HG02798 (cell line): ENCODE results near the gene CCDC61.
A peak's percentile ranks its signal among the peaks of the same experiment; 100 is the strongest.

Experiments
- ATAC-seq: cut with Tn5 transposase; IDR thresholded peaks from one replicate; pipeline ENCODE4 v1.9.1; 2021; ENCODE audit warnings: mild to moderate bottlenecking; ENCODE audit not compliant: unreplicated experiment, poor library complexity

CCDC61 gene, protein sequence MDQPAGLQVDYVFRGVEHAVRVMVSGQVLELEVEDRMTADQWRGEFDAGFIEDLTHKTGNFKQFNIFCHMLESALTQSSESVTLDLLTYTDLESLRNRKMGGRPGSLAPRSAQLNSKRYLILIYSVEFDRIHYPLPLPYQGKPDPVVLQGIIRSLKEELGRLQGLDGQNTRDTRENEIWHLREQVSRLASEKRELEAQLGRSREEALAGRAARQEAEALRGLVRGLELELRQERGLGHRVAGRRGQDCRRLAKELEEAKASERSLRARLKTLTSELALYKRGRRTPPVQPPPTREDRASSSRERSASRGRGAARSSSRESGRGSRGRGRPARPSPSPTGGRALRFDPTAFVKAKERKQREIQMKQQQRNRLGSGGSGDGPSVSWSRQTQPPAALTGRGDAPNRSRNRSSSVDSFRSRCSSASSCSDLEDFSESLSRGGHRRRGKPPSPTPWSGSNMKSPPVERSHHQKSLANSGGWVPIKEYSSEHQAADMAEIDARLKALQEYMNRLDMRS

GRCh38 chr19:45994998-45995714 is at the start of gene CCDC61:
Gene CCDC61, plus strand, starts transcription at chr19:45995467. Its CDS starts 7,552 bp downstream, at chr19:46003019.
- ATAC-seq, result peak; percentile 94

DNA sequence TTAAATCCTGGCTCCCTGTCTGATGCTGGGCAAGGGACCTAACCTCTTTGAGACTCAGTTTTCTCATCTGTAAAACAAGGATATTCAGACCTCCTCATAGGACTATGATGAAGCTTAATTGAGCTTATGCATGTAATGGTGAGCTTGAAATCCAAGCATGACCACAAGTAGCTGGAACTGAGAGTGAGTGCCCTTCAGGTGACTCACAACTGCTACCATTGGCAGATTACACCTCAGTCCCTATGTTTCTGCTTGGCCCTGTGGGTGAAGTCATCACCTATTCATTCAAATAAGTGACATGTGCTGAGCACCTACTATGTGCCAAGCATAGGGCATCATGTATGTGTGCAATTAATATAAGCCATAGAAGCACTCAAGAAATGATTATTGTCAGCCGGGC is 47.3 kb upstream of the CCDC61 start:
- ATAC-seq, result no peak

GRCh38 chr19:45952341-45952685 is 43.0 kb upstream of the CCDC61 start:
- ATAC-seq, result no peak

- ATAC-seq, result no peak
Measured at GRCh38 chr19:45952686-45953505, 42.4 kb upstream of the CCDC61 start.

GRCh38 chr19:45953676-45954075 is 41.6 kb upstream of the CCDC61 start:
- ATAC-seq, result no peak

- no peak for ATAC-seq
Measured at GRCh38 chr19:45954156-45954555, 41.1 kb upstream of the CCDC61 start.

- no peak for ATAC-seq
Measured at GRCh38 chr19:45955905-45956608, 39.2 kb upstream of the CCDC61 start.

- no peak for ATAC-seq
Measured at GRCh38 chr19:45958320-45958719, 36.9 kb upstream of the CCDC61 start.

DNA sequence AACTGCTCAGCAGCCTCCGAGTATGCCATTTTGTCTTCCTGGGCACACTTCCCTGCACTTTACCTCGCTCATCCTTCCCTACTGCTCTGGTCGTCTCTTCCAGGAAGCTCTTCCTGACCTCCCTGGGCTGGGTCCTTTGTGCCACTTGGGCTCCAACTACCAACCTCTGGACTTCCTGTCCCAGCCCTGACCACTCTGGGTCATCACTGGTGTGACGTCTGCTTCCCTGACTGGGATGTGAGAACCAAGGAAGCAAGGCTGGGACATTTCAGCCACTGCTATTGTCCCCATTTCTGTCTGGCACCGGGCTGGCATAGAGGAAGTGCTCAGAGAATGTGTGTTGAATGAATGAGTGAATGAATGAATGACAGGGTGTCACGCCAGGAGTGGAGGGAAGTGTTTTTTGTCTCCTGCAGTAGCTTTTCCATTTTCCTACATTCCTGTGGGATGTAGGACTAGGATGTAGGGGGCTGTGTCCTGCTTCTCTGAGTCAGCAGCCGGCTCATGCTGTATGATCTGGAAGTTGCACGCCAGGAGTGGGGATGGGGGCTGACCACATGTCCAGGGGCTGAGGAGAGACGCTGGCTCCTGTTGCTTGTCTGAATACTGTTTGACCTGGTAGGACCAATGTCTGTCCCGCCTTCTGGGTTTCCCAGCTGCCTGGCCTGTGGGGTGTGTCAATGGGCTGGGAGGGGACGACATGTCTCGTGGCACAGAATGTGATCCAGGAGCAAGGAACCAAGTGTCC is 36.3 kb upstream of the CCDC61 start:
- no peak for ATAC-seq

DNA sequence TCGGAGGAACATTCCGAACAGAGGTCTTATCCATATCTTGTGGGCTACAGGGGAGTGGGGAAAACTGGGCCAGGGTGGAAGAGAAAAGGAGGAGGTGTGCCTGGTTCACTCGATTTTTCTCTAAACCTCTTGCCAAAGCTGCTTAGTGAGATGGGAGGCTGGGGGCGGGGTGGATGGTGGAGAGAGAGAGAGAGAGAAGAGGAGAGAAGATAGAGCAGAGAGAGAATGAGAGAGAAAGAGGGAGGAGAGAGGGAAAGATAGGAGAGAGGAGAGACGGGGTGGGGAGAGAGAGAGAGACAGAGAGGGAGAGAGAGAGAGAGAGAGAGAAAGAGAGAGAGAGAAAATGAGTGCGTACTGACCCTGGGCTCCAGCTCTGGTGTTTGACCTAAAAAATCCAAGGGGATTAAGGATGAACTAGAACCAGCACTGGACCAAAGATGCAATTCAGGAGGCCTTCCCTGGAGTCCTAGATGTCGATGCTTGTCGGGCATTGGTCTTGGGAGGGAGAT is 35.7 kb upstream of the CCDC61 start:
- ATAC-seq, result no peak

GRCh38 chr19:45960595-45961235 is 34.6 kb upstream of the CCDC61 start:
- no peak for ATAC-seq

- no peak for ATAC-seq
Measured at GRCh38 chr19:45962021-45962420, 33.2 kb upstream of the CCDC61 start.

DNA sequence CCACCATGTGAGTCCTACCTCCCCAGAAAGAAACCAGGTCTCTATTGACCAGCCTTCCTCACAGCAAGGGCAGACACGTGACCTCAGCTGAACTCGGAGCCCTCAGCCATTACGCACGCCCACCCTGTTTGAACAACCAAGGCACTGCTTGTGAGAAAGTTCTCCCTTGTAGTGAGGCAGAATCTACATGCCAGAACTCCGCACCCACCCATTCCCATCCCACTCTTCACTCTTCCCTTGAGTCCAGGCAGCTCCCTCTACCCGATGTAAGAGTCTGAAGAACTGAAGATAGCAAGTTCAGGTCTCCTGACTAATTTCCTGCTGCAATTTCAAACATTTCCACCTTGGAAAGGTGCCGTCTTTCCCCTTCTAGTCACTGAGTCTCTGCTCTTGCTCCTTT is 28.0 kb upstream of the CCDC61 start:
- ATAC-seq, result no peak

DNA sequence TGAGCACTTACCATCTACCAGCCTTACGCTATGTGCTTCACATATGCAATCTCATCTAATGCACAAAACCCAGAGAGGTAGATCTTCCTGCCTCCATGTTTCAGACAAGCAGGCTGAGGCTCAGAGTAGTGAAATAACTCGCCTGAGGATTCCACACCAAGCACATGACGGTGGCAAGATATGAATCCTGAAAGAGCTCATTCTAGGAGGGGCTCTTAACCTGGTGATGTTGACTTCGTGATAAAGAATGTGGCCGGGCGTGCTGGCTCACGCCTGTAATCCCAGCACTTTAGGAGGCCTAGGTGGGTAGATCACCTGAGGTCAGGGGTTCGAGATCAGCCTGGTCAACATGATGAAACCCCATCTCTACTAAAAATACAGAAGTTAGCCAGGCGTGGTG is 26.6 kb upstream of the CCDC61 start:
- no peak for ATAC-seq

DNA sequence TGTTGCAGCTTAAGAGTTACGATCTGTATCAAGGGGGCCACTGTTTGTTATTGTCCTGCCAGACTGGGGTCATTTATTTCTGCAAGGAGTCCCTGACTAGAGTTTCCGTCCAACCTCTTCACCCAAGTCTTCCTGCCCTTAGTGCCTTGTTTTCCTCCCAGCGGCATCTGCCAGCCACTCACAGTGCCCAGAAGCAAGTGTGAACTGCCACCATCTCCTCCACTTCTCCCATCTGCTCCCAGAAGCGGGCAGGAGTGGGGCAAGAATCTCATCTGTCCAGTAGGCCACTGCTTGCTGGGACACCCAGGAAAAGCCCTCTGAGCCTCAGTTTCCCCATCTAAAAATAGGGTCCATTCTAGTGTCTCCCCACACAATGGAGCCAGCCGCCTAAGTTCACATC is 25.6 kb upstream of the CCDC61 start:
- ATAC-seq, result no peak

GRCh38 chr19:45971260-45971902 is 23.9 kb upstream of the CCDC61 start:
- no peak for ATAC-seq

DNA sequence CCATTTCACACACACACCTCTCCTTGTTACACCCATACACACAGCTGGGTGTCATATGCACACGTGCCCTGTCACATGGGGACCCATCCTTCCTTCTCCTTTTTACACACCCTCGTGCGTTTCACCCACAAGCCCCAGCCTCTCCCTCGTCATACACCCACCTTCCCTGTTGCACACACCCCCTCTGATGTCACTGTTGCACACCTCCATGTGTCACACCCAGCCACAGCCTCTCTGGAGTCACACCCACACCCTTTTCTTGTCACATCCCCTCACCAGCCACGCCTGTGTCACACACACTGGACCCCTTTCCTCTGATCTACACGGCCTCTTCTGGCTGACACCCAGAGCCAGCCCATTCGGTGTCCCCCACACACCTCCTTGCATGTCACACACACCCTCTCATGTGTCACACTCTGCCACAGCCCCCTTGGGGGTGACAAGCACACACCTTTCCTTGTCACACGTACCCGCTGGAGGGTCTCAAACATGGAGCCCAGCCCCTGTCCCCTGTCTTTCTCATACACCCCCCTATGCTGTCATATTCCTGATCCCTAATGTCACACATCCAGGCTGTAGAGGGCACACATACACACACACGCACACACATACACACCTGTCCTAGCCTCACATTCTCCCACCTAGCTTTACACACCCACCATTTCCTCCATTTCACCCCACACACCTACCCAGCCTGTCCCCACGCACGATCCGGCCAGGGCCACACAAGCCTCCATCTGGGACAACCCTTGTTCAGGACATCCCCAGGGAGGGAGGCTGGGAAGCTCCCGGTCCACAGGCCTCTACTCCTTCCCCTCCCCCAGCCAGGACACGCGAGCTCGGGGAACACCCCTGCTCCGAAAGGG is 23.0 kb upstream of the CCDC61 start:
- no peak for ATAC-seq
